WTC11 (cell line): ENCODE data around the gene NMBR. TPM values are rescaled to one million over a fixed set of nuclear protein-coding genes. Genes with fewer than 3 reads are reported as not detected.

Experiments used
- ATAC-seq: fragments of 200-7000 bp; cut with Tn5 transposase; 2 replicates; pipeline ENCODE4 v1.10.0; 2021; ENCODE audit warnings: mild to moderate bottlenecking, moderate library complexity
- Bru-seq: library from RNA; stranded (reverse); fragments of 400-500 nt; gene quantifications from one replicate; lab custom pipeline; 2021; lab: Mats Ljungman, UMichigan
- CTCF ChIA-PET: fragments of 300-600 bp; sonication (Branson Sonifier 250); formaldehyde crosslinking; loops from one replicate; lab custom pipeline; 2021; ENCODE audit warnings: antibody characterized with exemption; lab: Charles Lee
- POLR2A ChIA-PET: fragments of 350-600 bp; sonication (Branson Sonifier 250); formaldehyde crosslinking; loops from one replicate; lab custom pipeline; 2021; ENCODE audit warnings: antibody characterized with exemption; lab: Charles Lee
- DNase-seq: peaks from one replicate; pipeline ENCODE4 v3.0.0; 2021; ENCODE audit warnings: low spot score
- H3K27ac Mint-ChIP-seq: 2 replicates; pipeline ENCODE4 v1.8.0; 2021; ENCODE audit warnings: mixed read lengths
- H3K27me3 Mint-ChIP-seq: 2 replicates; pipeline ENCODE4 v1.8.0; 2021; ENCODE audit warnings: low read depth, mild to moderate bottlenecking, moderate library complexity, mixed read lengths
- H3K36me3 Mint-ChIP-seq: 2 replicates; pipeline ENCODE4 v1.8.0; 2021; ENCODE audit warnings: mixed read lengths
- H3K4me1 Mint-ChIP-seq: 2 replicates; pipeline ENCODE4 v1.8.0; 2022; ENCODE audit warnings: mixed read lengths
- H3K4me3 Mint-ChIP-seq: 2 replicates; pipeline ENCODE4 v1.8.0; 2021; ENCODE audit warnings: mild to moderate bottlenecking, moderate library complexity, mixed read lengths
- H3K9me3 Mint-ChIP-seq: 2 replicates; pipeline ENCODE4 v1.8.0; 2021; ENCODE audit warnings: mixed read lengths
- AFF4 ChIP-seq: sonication (generic); formaldehyde crosslinking; IDR thresholded peaks from 2 replicates; pipeline ENCODE4 v1.8.1; 2023; ENCODE audit warnings: mild to moderate bottlenecking, missing genetic modification reagents, borderline replicate concordance
- AR ChIP-seq: fragments of 250-450 bp; sonication (Bioruptor Pico); IDR thresholded peaks from 2 replicates; pipeline ENCODE4 v1.9.0; 2021; ENCODE audit warnings: mild to moderate bottlenecking
- ATF3 ChIP-seq: sonication (generic); formaldehyde crosslinking; conservative IDR thresholded peaks from 2 replicates; pipeline ENCODE4 v1.8.1; 2022; ENCODE audit warnings: mild to moderate bottlenecking, missing genetic modification reagents
- E2F1 ChIP-seq: sonication (generic); formaldehyde crosslinking; IDR thresholded peaks from 2 replicates; pipeline ENCODE4 v1.8.0; 2022; ENCODE audit warnings: mild to moderate bottlenecking, missing genetic modification reagents
- E2F5 ChIP-seq: sonication (generic); formaldehyde crosslinking; IDR thresholded peaks from 2 replicates; pipeline ENCODE4 v1.8.1; 2022; ENCODE audit warnings: mild to moderate bottlenecking, moderate library complexity, missing genetic modification reagents
- ELF4 ChIP-seq: sonication (generic); formaldehyde crosslinking; IDR thresholded peaks from 2 replicates; pipeline ENCODE4 v1.8.1; 2022; ENCODE audit warnings: low read depth, mild to moderate bottlenecking, moderate library complexity, missing genetic modification reagents
- MLX ChIP-seq: sonication (generic); formaldehyde crosslinking; IDR thresholded peaks from 2 replicates; pipeline ENCODE4 v1.8.1; 2023; ENCODE audit warnings: mild to moderate bottlenecking, missing genetic modification reagents, moderate library complexity
- MXD4 ChIP-seq: fragments of 250-450 bp; sonication (Bioruptor Pico); IDR thresholded peaks from 2 replicates; pipeline ENCODE4 v1.8.0; 2021; ENCODE audit warnings: mild to moderate bottlenecking, moderate library complexity, borderline replicate concordance
- NR3C1 ChIP-seq: sonication (generic); formaldehyde crosslinking; conservative IDR thresholded peaks from 2 replicates; pipeline ENCODE4 v1.8.1; 2023; ENCODE audit warnings: low read depth, mild to moderate bottlenecking, missing genetic modification reagents
- PREB ChIP-seq: sonication (generic); formaldehyde crosslinking; IDR thresholded peaks from 2 replicates; pipeline ENCODE4 v1.8.1; 2022; ENCODE audit warnings: mild to moderate bottlenecking, missing genetic modification reagents, moderate library complexity, borderline replicate concordance
- PRRX2 ChIP-seq: fragments of 250-450 bp; sonication (Bioruptor Pico); IDR thresholded peaks from 2 replicates; pipeline ENCODE4 v1.8.0; 2021; ENCODE audit warnings: mild to moderate bottlenecking
- SMAD4 ChIP-seq: sonication (generic); formaldehyde crosslinking; IDR thresholded peaks from 2 replicates; pipeline ENCODE4 v1.8.0; 2022; ENCODE audit warnings: mild to moderate bottlenecking, missing genetic modification reagents
- USF1 ChIP-seq: sonication (generic); formaldehyde crosslinking; IDR thresholded peaks from 2 replicates; pipeline ENCODE4 v1.8.0; 2022; ENCODE audit warnings: mild to moderate bottlenecking, missing genetic modification reagents
- ZNF121 ChIP-seq: sonication (generic); formaldehyde crosslinking; IDR thresholded peaks from 2 replicates; pipeline ENCODE4 v1.8.0; 2023; ENCODE audit warnings: missing genetic modification reagents
- ZNF219 ChIP-seq: sonication (generic); formaldehyde crosslinking; IDR thresholded peaks from 2 replicates; pipeline ENCODE4 v1.8.0; 2023; ENCODE audit warnings: missing genetic modification reagents, mild to moderate bottlenecking, borderline replicate concordance
- ZNF232 ChIP-seq: sonication (generic); formaldehyde crosslinking; IDR thresholded peaks from 2 replicates; pipeline ENCODE4 v1.8.0; 2022; ENCODE audit warnings: mild to moderate bottlenecking, missing genetic modification reagents
- ZNF281 ChIP-seq: sonication (generic); formaldehyde crosslinking; IDR thresholded peaks from 2 replicates; pipeline ENCODE4 v1.8.0; 2023; ENCODE audit warnings: mild to moderate bottlenecking, missing genetic modification reagents
- ZNF317 ChIP-seq: sonication (generic); formaldehyde crosslinking; IDR thresholded peaks from 2 replicates; pipeline ENCODE4 v1.8.1; 2023; ENCODE audit warnings: low read depth, mild to moderate bottlenecking, moderate library complexity, missing genetic modification reagents, borderline replicate concordance
- ZNF423 ChIP-seq: fragments of 250-450 bp; sonication (Bioruptor Pico); IDR thresholded peaks from 2 replicates; pipeline ENCODE4 v2.1.2; 2022; ENCODE audit warnings: mild to moderate bottlenecking, moderate library complexity
- ZNF671 ChIP-seq: fragments of 250-450 bp; sonication (Bioruptor Pico); IDR thresholded peaks from 2 replicates; pipeline ENCODE4 v1.8.0; 2021; ENCODE audit warnings: mild to moderate bottlenecking
- long read RNA-seq, 3 experiments: library from RNA in 1 of 3; library from capped mRNA in 1 of 3; library from polyadenylated mRNA in 1 of 3; unstranded in 2 of 3; stranded (forward) in 1 of 3; transcript quantifications; one replicate each; pipeline ENCODE4 v2.0.0, GENCODE V29; 2021
- total RNA-seq: library from RNA; stranded (reverse); gene quantifications from 3 replicates; pipeline ENCODE4 v1.2.3, GENCODE V29; 2021

NMBR gene
- total RNA-seq = not detected in 3 replicates
- percentile 11 among the genes with signal in this experiment for Bru-seq, nascent RNA
- long read RNA-seq, experiment 1, partial matches to known transcripts = 0 of 1 reads
- long read RNA-seq, experiment 1, other reads (novel, unspliced or antisense) = 1 of 1 reads
- long read RNA-seq, experiment 2 = 0 reads
- long read RNA-seq, experiment 3 = 0 reads

- ATAC-seq = peak; percentile 97
- DNase-seq = peak; percentile 92
- Mint-ChIP-seq H3K4me1 (peaks cover 37% of the 10 kb centered on the region), H3K27me3 (no peaks in the 10 kb centered on the region), H3K36me3 (0 out of 2 replicates have a peak, but pooled peaks cover 4% of the 10 kb centered on the region), H3K27ac (peak within 1 kb of the TSS; percentile 61), H3K4me3 (peak within 1 kb of the TSS; percentile 95), H3K9me3 (no peaks in the 10 kb centered on the region)
- ChIA-PET CTCF (interaction anchor here (0.9 to 2.5 kb wide), 6 partner anchors 9 to 327 kb away, joined by 3 to 34 read pairs (median 6); partner anchors contain the start of gene ADGRG6), POLR2A (interaction anchor here (1.0 kb wide), 1 partner anchor 17 kb away, joined by 3 read pairs; no protein-coding TSS in a partner anchor)
- TF ChIP-seq ELF4 (no peak), ZNF423 (peak; percentile 19; the same call in 1 of the 2 replicates), USF1 (CRISPR knock-in tag) (no peak), SMAD4 (CRISPR knock-in tag) (no peak), ATF3 (CRISPR knock-in tag) (no peak), NR3C1 (CRISPR knock-in tag) (no peak), AR (CRISPR knock-in tag) (no peak), PRRX2 (CRISPR knock-in tag) (no peak), AFF4 (CRISPR knock-in tag) (peak; percentile 61), ZNF232 (CRISPR knock-in tag) (0 out of 2 replicates have a peak, but pooled peaks have one; percentile 41), ZNF219 (no peak), PREB (CRISPR knock-in tag) (no peak), ZNF317 (no peak), ZNF121 (CRISPR knock-in tag) (no peak), ZNF671 (CRISPR knock-in tag) (no peak), MLX (no peak), MXD4 (CRISPR knock-in tag) (no peak), E2F5 (CRISPR knock-in tag) (0 out of 2 replicates have a peak, but pooled peaks have one; percentile 49), E2F1 (CRISPR knock-in tag) (0 out of 2 replicates have a peak, but pooled peaks have one; percentile 71), ZNF281 (CRISPR knock-in tag) (no peak)
Observed at GRCh38 chr6:142146828-142147662, at the start of gene NMBR, which contains the start of gene VTA1. Gene NMBR, minus strand, starts transcription at chr6:142147122. Its CDS starts 58,464 bp downstream, at chr6:142088658. Gene VTA1, plus strand, starts transcription at chr6:142147263. Its CDS starts 25 bp downstream, at chr6:142147288.
